Suprapubic skin (tissue), 4 donors: ENCODE data around the gene PELI2. TPM values are rescaled to one million over a fixed set of nuclear protein-coding genes. Genes with fewer than 3 reads are reported as not detected.
A peak's percentile ranks its signal among the peaks of the same experiment; 100 is the strongest.

ENCODE experiments used
- DNase-seq, 2 donors: peaks; one replicate each; pipeline ENCODE4 v3.0.0-alpha.2; 2019; ENCODE audit warnings: low spot score in 2 of 2
- H3K27ac ChIP-seq: fragments of 200-600 bp; sonication (generic); one replicate; pipeline ENCODE4 v1.5.1; 2019
- H3K27me3 ChIP-seq: fragments of 200-600 bp; sonication (generic); one replicate; pipeline ENCODE4 v1.5.1; 2019
- H3K36me3 ChIP-seq: fragments of 200-600 bp; sonication (generic); one replicate; pipeline ENCODE4 v1.5.1; 2019
- H3K4me1 ChIP-seq: fragments of 200-600 bp; sonication (generic); one replicate; pipeline ENCODE4 v1.5.1; 2019
- H3K4me3 ChIP-seq: fragments of 200-600 bp; sonication (generic); one replicate; pipeline ENCODE4 v1.5.1; 2019; ENCODE audit warnings: mild to moderate bottlenecking
- H3K9me3 ChIP-seq: fragments of 200-600 bp; sonication (generic); one replicate; pipeline ENCODE4 v1.5.1; 2019
- CTCF ChIP-seq, 2 donors: fragments of 200-600 bp in 1 of 2; fragments of 450-650 bp in 1 of 2; sonication (generic) in 1 of 2; IDR thresholded peaks; one replicate each; pipeline ENCODE4 v1.5.1; 2016 to 2019; ENCODE audit warnings: antibody characterized with exemption in 2 of 2, mild to moderate bottlenecking in 1 of 2, moderate library complexity in 1 of 2
- EP300 ChIP-seq: sonication (generic); formaldehyde crosslinking; IDR thresholded peaks from one replicate; pipeline ENCODE4 v1.6.1; 2017; ENCODE audit warnings: antibody characterized with exemption
- POLR2A ChIP-seq, 2 donors: fragments of 450-650 bp; IDR thresholded peaks; one replicate each; pipeline ENCODE4 v1.6.1; 2017; ENCODE audit warnings: antibody characterized with exemption in 2 of 2, mild to moderate bottlenecking in 2 of 2, moderate library complexity in 2 of 2
- POLR2AphosphoS5 ChIP-seq, 3 donors: sonication (generic); formaldehyde crosslinking; IDR thresholded peaks; one replicate each; pipeline ENCODE4 v1.6.1; 2017; ENCODE audit warnings: antibody characterized with exemption in 3 of 3
- WGBS: methylation state at CpG from one replicate; pipeline ENCODE4 v1.1.5; 2018; 5-methylcytosine and 5-hydroxymethylcytosine counted together
- total RNA-seq, 4 donors: library from RNA; depleted of rRNA; stranded (reverse); fragments of >200 nt; gene quantifications; one replicate each; pipeline ENCODE4 v1.1.0, GENCODE V29; 2016

PELI2 gene
- total RNA-seq, 4 donors from 2014 or later = 6.9 to 19.4 (median 12.6) TPM

DNA sequence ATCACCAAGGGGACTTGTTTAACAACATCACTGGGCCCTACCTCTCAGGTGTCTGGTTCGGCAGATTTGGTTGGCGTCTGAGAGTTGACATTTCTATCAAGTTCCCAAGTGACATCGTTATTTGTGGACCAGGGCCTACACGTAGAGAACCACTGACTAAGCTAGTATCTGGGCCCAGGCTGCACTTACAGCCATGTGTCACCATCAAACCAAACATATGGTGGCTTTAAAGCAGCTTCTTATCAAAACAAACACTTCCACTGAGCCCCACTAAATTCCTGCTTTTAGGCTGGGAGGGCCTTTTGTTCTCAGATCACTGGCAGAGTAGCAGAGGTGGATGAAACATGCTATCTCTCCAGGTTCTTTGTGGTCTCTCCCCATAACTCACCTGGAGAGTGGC lies 220.5 kb downstream of the PELI2 start:
- peaks cover 9% of the 10 kb centered on the region for H3K4me1 ChIP-seq
- H3K4me3 ChIP-seq = no peak overlapping the region
- 93% methylated on average over 4 of the region's 4 CpGs for WGBS
- H3K9me3 ChIP-seq = no peaks in the 10 kb centered on the region
- no peak overlapping the region for H3K27ac ChIP-seq
- TF ChIP-seq POLR2AphosphoS5 (IDR thresholded peaks at IDR 0.05) = no peak
- TF ChIP-seq CTCF (IDR thresholded peaks at IDR 0.05) = no peak
- no peak for TF ChIP-seq EP300
- TF ChIP-seq POLR2A (IDR thresholded peaks at IDR 0.05) = no peak
- no peaks in the 10 kb centered on the region for H3K27me3 ChIP-seq
- DNase-seq = no peak
- H3K36me3 ChIP-seq = no peaks in the 10 kb centered on the region

GRCh38 chr14:56339855-56340701 lies 221.9 kb downstream of the PELI2 start:
- no peaks in the 10 kb centered on the region for H3K27me3 ChIP-seq
- TF ChIP-seq CTCF (IDR thresholded peaks at IDR 0.05) (peak; percentile 49 to 76), POLR2A (IDR thresholded peaks at IDR 0.05) (no peak)
- 44% methylated on average over 9 of the region's 9 CpGs for WGBS
- H3K36me3 ChIP-seq = no peaks in the 10 kb centered on the region
- peaks cover 5% of the 10 kb centered on the region for H3K4me1 ChIP-seq
- no peaks in the 10 kb centered on the region for H3K9me3 ChIP-seq
- no peak overlapping the region for H3K4me3 ChIP-seq
- no peak overlapping the region for H3K27ac ChIP-seq
- DNase-seq = peak; percentile 83 to 84

- TF ChIP-seq POLR2A (IDR thresholded peaks at IDR 0.05) (no peak), POLR2AphosphoS5 (IDR thresholded peaks at IDR 0.05) (no peak), CTCF (IDR thresholded peaks at IDR 0.05) (no peak), EP300 (no peak)
- 86% methylated on average over 1 of the region's 1 CpG for WGBS
- Histone ChIP-seq H3K4me1 (peaks cover 5% of the 10 kb centered on the region), H3K4me3 (no peak overlapping the region), H3K9me3 (no peaks in the 10 kb centered on the region), H3K27me3 (no peaks in the 10 kb centered on the region), H3K36me3 (no peaks in the 10 kb centered on the region), H3K27ac (no peak overlapping the region)
- DNase-seq = no peak
Measured at GRCh38 chr14:56340932-56341331, 222.7 kb downstream of the PELI2 start.

- H3K27ac ChIP-seq = no peak overlapping the region
- peaks cover 5% of the 10 kb centered on the region for H3K4me1 ChIP-seq
- no peak for DNase-seq
- WGBS = 54% methylated on average over 7 of the region's 7 CpGs
- no peaks in the 10 kb centered on the region for H3K27me3 ChIP-seq
- H3K4me3 ChIP-seq = no peak overlapping the region
- TF ChIP-seq CTCF (IDR thresholded peaks at IDR 0.05) (no peak), POLR2AphosphoS5 (IDR thresholded peaks at IDR 0.05) (no peak), EP300 (no peak), POLR2A (IDR thresholded peaks at IDR 0.05) (no peak)
- no peaks in the 10 kb centered on the region for H3K9me3 ChIP-seq
- no peaks in the 10 kb centered on the region for H3K36me3 ChIP-seq
Measured at GRCh38 chr14:56341766-56342493, 223.7 kb downstream of the PELI2 start.

GRCh38 chr14:56342494-56342942 lies 224.3 kb downstream of the PELI2 start:
- DNase-seq = no peak
- TF ChIP-seq CTCF (IDR thresholded peaks at IDR 0.05) (no peak), EP300 (no peak), POLR2AphosphoS5 (IDR thresholded peaks at IDR 0.05) (no peak), POLR2A (IDR thresholded peaks at IDR 0.05) (no peak)
- H3K9me3 ChIP-seq = no peaks in the 10 kb centered on the region
- no peak overlapping the region for H3K4me3 ChIP-seq
- H3K36me3 ChIP-seq = no peaks in the 10 kb centered on the region
- no peaks in the 10 kb centered on the region for H3K27me3 ChIP-seq
- 31% methylated on average over 5 of the region's 5 CpGs for WGBS
- H3K4me1 ChIP-seq = peaks cover 5% of the 10 kb centered on the region
- H3K27ac ChIP-seq = peak overlapping the region; percentile 24
